Liver (tissue), 9 donors: ENCODE results near the gene IP6K3. TPM values are rescaled to one million over a fixed set of nuclear protein-coding genes. Genes with fewer than 3 reads are reported as not detected.

Experiments
- DNase-seq: peaks from one replicate; pipeline ENCODE4 v3.0.0-alpha.2; 2017; ENCODE audit warnings: low spot score
- H3K27ac ChIP-seq, 2 donors: one replicate each; pipeline ENCODE4 v1.7.0; 2013; ENCODE audit warnings: inconsistent platforms in 2 of 2, low read length in 2 of 2, control low read depth in 1 of 2, low read depth in 1 of 2, mild to moderate bottlenecking in 1 of 2
- H3K27me3 ChIP-seq, 4 donors: one replicate each; pipeline versions ENCODE4 v1.6.1 to v1.7.0; 2013; ENCODE audit warnings: low read length in 3 of 4, inconsistent platforms in 1 of 4, mild to moderate bottlenecking in 1 of 4, moderate library complexity in 1 of 4; ENCODE audit not compliant: control insufficient read depth in 4 of 4, insufficient read depth in 4 of 4
- H3K36me3 ChIP-seq, 4 donors: one replicate each; pipeline versions ENCODE4 v1.6.1 to v1.7.0; 2013; ENCODE audit warnings: low read length in 3 of 4, mild to moderate bottlenecking in 3 of 4, low read depth in 1 of 4, moderate library complexity in 1 of 4; ENCODE audit not compliant: control insufficient read depth in 4 of 4, insufficient read depth in 3 of 4
- H3K4me1 ChIP-seq, 4 donors: one replicate each; pipeline versions ENCODE4 v1.6.1 to v1.7.0; 2013; ENCODE audit warnings: low read length in 3 of 4, mild to moderate bottlenecking in 3 of 4, moderate library complexity in 1 of 4; ENCODE audit not compliant: control insufficient read depth in 4 of 4, insufficient read depth in 4 of 4
- H3K4me3 ChIP-seq, 3 donors: one replicate each; pipeline versions ENCODE4 v1.6.1 to v1.7.0; 2013; ENCODE audit warnings: low read length in 3 of 3, control low read depth in 1 of 3, low read depth in 1 of 3, mild to moderate bottlenecking in 1 of 3
- H3K9ac ChIP-seq, 2 donors: one replicate each; pipeline ENCODE4 v1.7.0; 2013; ENCODE audit warnings: low read length in 2 of 2, mild to moderate bottlenecking in 2 of 2, moderate library complexity in 2 of 2, control low read depth in 1 of 2, low read depth in 1 of 2
- H3K9me3 ChIP-seq, 4 donors: one replicate each; pipeline versions ENCODE4 v1.6.1 to v1.7.0; 2013; ENCODE audit warnings: low read length in 3 of 4; ENCODE audit not compliant: control insufficient read depth in 4 of 4
- ATF3 ChIP-seq: IDR thresholded peaks from 2 replicates; pipeline ENCODE4 v1.6.1; 2016; ENCODE audit warnings: antibody characterized with exemption
- CTCF ChIP-seq: fragments of 150-350 bp; IDR thresholded peaks from 2 replicates; pipeline ENCODE4 v1.5.1; 2017; ENCODE audit warnings: improper control_type of control experiment, low read depth, low read length; ENCODE audit not compliant: missing input control
- EGR1 ChIP-seq, 2 donors: IDR thresholded peaks; 2 replicates each; pipeline ENCODE4 v1.6.1; 2016 to 2018; ENCODE audit warnings: antibody characterized with exemption in 2 of 2, low read depth in 2 of 2
- FOXA1 ChIP-seq: IDR thresholded peaks from 2 replicates; pipeline ENCODE4 v1.6.1; 2016; ENCODE audit warnings: antibody characterized with exemption
- FOXA2 ChIP-seq: IDR thresholded peaks from 2 replicates; pipeline ENCODE4 v1.6.1; 2016; ENCODE audit warnings: antibody characterized with exemption
- GABPA ChIP-seq, 2 donors: IDR thresholded peaks in 1 of 2; conservative IDR thresholded peaks in 1 of 2; 2 replicates each; pipeline ENCODE4 v1.6.1; 2016; ENCODE audit warnings: antibody characterized with exemption in 2 of 2, mild to moderate bottlenecking in 1 of 2, moderate library complexity in 1 of 2
- HNF4A ChIP-seq, 2 donors: conservative IDR thresholded peaks; 2 replicates each; pipeline ENCODE4 v1.6.1; 2016; ENCODE audit warnings: antibody characterized with exemption in 2 of 2, mild to moderate bottlenecking in 2 of 2
- HNF4G ChIP-seq: IDR thresholded peaks from 2 replicates; pipeline ENCODE4 v1.6.1; 2016; ENCODE audit warnings: antibody characterized with exemption
- JUND ChIP-seq, 2 donors: IDR thresholded peaks; 2 replicates each; pipeline ENCODE4 v1.6.1; 2016; ENCODE audit warnings: antibody characterized with exemption in 2 of 2
- MAX ChIP-seq: IDR thresholded peaks from 2 replicates; pipeline ENCODE4 v1.6.1; 2016; ENCODE audit warnings: antibody characterized with exemption
- NR2F2 ChIP-seq: IDR thresholded peaks from 2 replicates; pipeline ENCODE4 v1.6.1; 2016; ENCODE audit warnings: antibody characterized with exemption
- RAD21 ChIP-seq, 2 donors: IDR thresholded peaks; 2 replicates each; pipeline ENCODE4 v1.6.1; 2016; ENCODE audit warnings: antibody characterized with exemption in 2 of 2, mild to moderate bottlenecking in 2 of 2
- REST ChIP-seq: IDR thresholded peaks from 2 replicates; pipeline ENCODE4 v1.6.1; 2016; ENCODE audit warnings: antibody characterized with exemption, mild to moderate bottlenecking
- RXRA ChIP-seq, 2 donors: IDR thresholded peaks; 2 replicates each; pipeline ENCODE4 v1.6.1; 2017 to 2018; ENCODE audit warnings: antibody characterized with exemption in 2 of 2, mild to moderate bottlenecking in 1 of 2
- SP1 ChIP-seq: IDR thresholded peaks from 2 replicates; pipeline ENCODE4 v1.6.1; 2018; ENCODE audit warnings: antibody characterized with exemption, mild to moderate bottlenecking
- TAF1 ChIP-seq: conservative IDR thresholded peaks from 2 replicates; pipeline ENCODE4 v1.6.1; 2016; ENCODE audit warnings: antibody characterized with exemption, mild to moderate bottlenecking
- YY1 ChIP-seq: IDR thresholded peaks from 2 replicates; pipeline ENCODE4 v1.6.1; 2016; ENCODE audit warnings: antibody characterized with exemption, mild to moderate bottlenecking
- ZBTB33 ChIP-seq: IDR thresholded peaks from 2 replicates; pipeline ENCODE4 v1.6.1; 2016; ENCODE audit warnings: antibody characterized with exemption
- WGBS: extraction: QIAGEN DNeasy Blood & Tissue Kit; methylation state at CpG from one replicate; pipeline ENCODE4 v1.1.7; 2013; 5-methylcytosine and 5-hydroxymethylcytosine counted together
- polyA plus RNA-seq, 2 donors: library from polyadenylated mRNA; stranded (reverse) in 1 of 2; unstranded in 1 of 2; fragments of 200-250 nt in 1 of 2; fragments of >200 nt in 1 of 2; fragmentation: Nextera tagmentation in 1 of 2; extraction: Ambion mirVana in 1 of 2; gene quantifications; one replicate each; pipeline versions ENCODE4 v1.2.1 to v1.2.3, GENCODE V29; 2013 to 2015
- total RNA-seq, 2 donors: library from RNA; depleted of rRNA; stranded (reverse); fragments of >200 nt; gene quantifications; one replicate each; pipeline ENCODE4 v1.2.3, GENCODE V29; 2014
- donor health status: healthy.
- donor health status: healthy.
- donor health status: healthy.
- donor health status: healthy.
- donor health status: healthy.

The IP6K3 gene
- total and polyA plus RNA-seq, 4 donors: 1.5 to 12.9 (median 6.7) TPM

- no peak for TF ChIP-seq RAD21 (IDR thresholded peaks at IDR 0.05)
- TF ChIP-seq TAF1: no peak
- TF ChIP-seq FOXA1: no peak
- no peak for TF ChIP-seq JUND (IDR thresholded peaks at IDR 0.05)
- TF ChIP-seq SP1: no peak
- no peak for TF ChIP-seq ATF3
- no peak for TF ChIP-seq ZBTB33
- TF ChIP-seq FOXA2: no peak
- no peak for TF ChIP-seq MAX
- TF ChIP-seq EGR1 (IDR thresholded peaks at IDR 0.05; ENCODE audit: low read depth in 2 of 2): no peak
- TF ChIP-seq CTCF: no peak
- no peak for TF ChIP-seq HNF4A (conservative IDR thresholded peaks at IDR 0.05)
- no peak for TF ChIP-seq RXRA (IDR thresholded peaks at IDR 0.05)
- no peak for TF ChIP-seq HNF4G
- TF ChIP-seq REST: no peak
- TF ChIP-seq GABPA (IDR thresholded peaks at IDR 0.05 in 1 of 2, conservative IDR thresholded peaks at IDR 0.05 in 1 of 2): no peak
- TF ChIP-seq YY1: no peak
- TF ChIP-seq NR2F2: no peak
- Histone ChIP-seq H3K9me3 (no peaks in the 10 kb centered on the region), H3K27ac (no peak overlapping the region), H3K4me1 (peaks cover 2 to 27% (median 14%) of the 10 kb centered on the region in 4 donors), H3K4me3 (no peak overlapping the region), H3K36me3 (no peaks in the 10 kb centered on the region), H3K27me3 (no peaks in the 10 kb centered on the region), H3K9ac (no peak overlapping the region)
- 93% methylated on average over 12 of the region's 12 CpGs for WGBS
- DNase-seq: no peak
Observed at GRCh38 chr6:33756211-33756954, 9.7 kb upstream of the IP6K3 start.
